H9 (cell line): ENCODE measurements around the gene FKBP8. TPM values are rescaled to one million over a fixed set of nuclear protein-coding genes. Genes with fewer than 3 reads are reported as not detected.

Source experiments
- DNase-seq: peaks from one replicate; pipeline ENCODE4 v3.0.0-alpha.2; 2017
- H2AFZ ChIP-seq: one replicate; pipeline ENCODE4 v1.6.1; 2013; ENCODE audit warnings: mild to moderate bottlenecking, low read length, control low read depth, moderate library complexity
- H2AK5ac ChIP-seq: 2 replicates; pipeline ENCODE4 v1.6.1; 2013; ENCODE audit warnings: low read length, control low read depth, mixed read lengths; ENCODE audit not compliant: insufficient read length
- H2BK120ac ChIP-seq: one replicate; pipeline ENCODE4 v1.6.1; 2013; ENCODE audit warnings: low read depth, mild to moderate bottlenecking, low read length, control low read depth, inconsistent platforms; ENCODE audit not compliant: poor library complexity, severe bottlenecking
- H2BK12ac ChIP-seq: 2 replicates; pipeline ENCODE4 v1.6.1; 2013; ENCODE audit warnings: low read length, control low read depth, mixed read lengths, low read depth; ENCODE audit not compliant: insufficient read length
- H2BK15ac ChIP-seq: 2 replicates; pipeline ENCODE4 v1.6.1; 2013; ENCODE audit warnings: low read depth, low read length, control low read depth
- H2BK20ac ChIP-seq: one replicate; pipeline ENCODE4 v1.6.1; 2013; ENCODE audit warnings: low read depth, mild to moderate bottlenecking, low read length, control low read depth, inconsistent platforms; ENCODE audit not compliant: poor library complexity, severe bottlenecking
- H2BK5ac ChIP-seq: 2 replicates; pipeline ENCODE4 v1.6.1; 2013; ENCODE audit warnings: low read length, control low read depth, mixed read lengths; ENCODE audit not compliant: insufficient read length
- H3K14ac ChIP-seq: 2 replicates; pipeline ENCODE4 v1.6.1; 2013; ENCODE audit warnings: low read length, control low read depth; ENCODE audit not compliant: insufficient read depth
- H3K18ac ChIP-seq: 2 replicates; pipeline ENCODE4 v1.6.1; 2013; ENCODE audit warnings: low read depth, mild to moderate bottlenecking, mixed read lengths, low read length, control low read depth; ENCODE audit not compliant: insufficient read length
- H3K23ac ChIP-seq: 2 replicates; pipeline ENCODE4 v1.6.1; 2013; ENCODE audit warnings: low read length, control low read depth, mixed read lengths, low read depth; ENCODE audit not compliant: insufficient read length
- H3K23me2 ChIP-seq: 2 replicates; pipeline ENCODE4 v1.6.1; 2013; ENCODE audit warnings: low read depth, mild to moderate bottlenecking, mixed read lengths, low read length, control low read depth; ENCODE audit not compliant: insufficient read length, poor library complexity, severe bottlenecking
- H3K27ac ChIP-seq: 2 replicates; pipeline ENCODE4 v1.5.1; 2013; ENCODE audit warnings: low read length, control low read depth, mixed read lengths, low read depth; ENCODE audit not compliant: insufficient read length
- H3K27me3 ChIP-seq: 2 replicates; pipeline ENCODE4 v1.6.1; 2013; ENCODE audit warnings: low read length, control low read depth, inconsistent platforms; ENCODE audit not compliant: insufficient read depth
- H3K4ac ChIP-seq: 2 replicates; pipeline ENCODE4 v1.6.1; 2013; ENCODE audit warnings: low read depth, mild to moderate bottlenecking, control low read depth, inconsistent platforms, low read length, moderate library complexity
- H3K4me1 ChIP-seq: 2 replicates; pipeline ENCODE4 v1.6.1; 2013; ENCODE audit warnings: low read length, control low read depth, inconsistent platforms; ENCODE audit not compliant: insufficient read depth
- H3K4me2 ChIP-seq: 2 replicates; pipeline ENCODE4 v1.6.1; 2013; ENCODE audit warnings: low read length, control low read depth, mixed read lengths; ENCODE audit not compliant: insufficient read length, insufficient read depth
- H3K56ac ChIP-seq: 2 replicates; pipeline ENCODE4 v1.6.1; 2013; ENCODE audit warnings: low read depth, mild to moderate bottlenecking, mixed read lengths, low read length, control low read depth; ENCODE audit not compliant: insufficient read length
- H3K79me1 ChIP-seq: 2 replicates; pipeline ENCODE4 v1.6.1; 2013; ENCODE audit warnings: low read depth, mild to moderate bottlenecking, moderate library complexity, low read length, control low read depth, inconsistent platforms; ENCODE audit not compliant: insufficient read depth, poor library complexity, severe bottlenecking
- H3K79me2 ChIP-seq: 2 replicates; pipeline ENCODE4 v1.6.1; 2013; ENCODE audit warnings: low read length, control low read depth, inconsistent platforms; ENCODE audit not compliant: insufficient read depth
- H3K9ac ChIP-seq: 2 replicates; pipeline ENCODE4 v1.6.1; 2013; ENCODE audit warnings: low read length, control low read depth, mixed read lengths; ENCODE audit not compliant: insufficient read length; ENCODE audit errors: extremely low read depth
- H3K9me3 ChIP-seq: one replicate; pipeline ENCODE4 v1.6.1; 2013; ENCODE audit warnings: low read depth, low read length, inconsistent platforms; ENCODE audit not compliant: control insufficient read depth
- H3T11ph ChIP-seq: one replicate; pipeline ENCODE4 v1.6.1; 2013; ENCODE audit warnings: mild to moderate bottlenecking, low read length, control low read depth, inconsistent platforms
- H4K20me1 ChIP-seq: one replicate; pipeline ENCODE4 v1.6.1; 2013; ENCODE audit not compliant: control insufficient read depth, insufficient read length, insufficient read depth
- H4K5ac ChIP-seq: 2 replicates; pipeline ENCODE4 v1.6.1; 2013; ENCODE audit warnings: low read depth, mild to moderate bottlenecking, mixed read lengths, low read length, control low read depth; ENCODE audit not compliant: insufficient read length
- H4K8ac ChIP-seq: replicated peaks from 2 replicates; pipeline ENCODE4 v1.6.1; 2013; ENCODE audit warnings: low read length, control low read depth, mixed read lengths, low read depth; ENCODE audit not compliant: insufficient read length
- H4K91ac ChIP-seq: 2 replicates; pipeline ENCODE4 v1.6.1; 2013; ENCODE audit warnings: low read depth, mild to moderate bottlenecking, moderate library complexity, mixed read lengths, low read length, control low read depth; ENCODE audit not compliant: insufficient read length
- H3K27ac Mint-ChIP-seq, 3 experiments: 2 replicates in 2 of 3; 3 replicates in 1 of 3; pipeline ENCODE4 v1.8.0; 2020 to 2021; ENCODE audit warnings: mixed read lengths in 3 of 3, mild to moderate bottlenecking in 1 of 3, moderate library complexity in 1 of 3
- H3K27me3 Mint-ChIP-seq: 2 replicates; pipeline ENCODE4 v1.8.0; 2021; ENCODE audit warnings: low read depth, mild to moderate bottlenecking, moderate library complexity, mixed read lengths
- H3K36me3 Mint-ChIP-seq, 3 experiments: 2 replicates in 2 of 3; 3 replicates in 1 of 3; pipeline ENCODE4 v1.8.0; 2020 to 2021; ENCODE audit warnings: low read depth in 3 of 3, mixed read lengths in 3 of 3; ENCODE audit not compliant: insufficient read depth in 1 of 3
- H3K4me1 Mint-ChIP-seq, 2 experiments: 2 replicates each; pipeline ENCODE4 v1.8.0; 2020; ENCODE audit warnings: mixed read lengths in 2 of 2
- H3K4me3 Mint-ChIP-seq, 2 experiments: 2 replicates in 1 of 2; 3 replicates in 1 of 2; pipeline ENCODE4 v1.8.0; 2020 to 2021; ENCODE audit warnings: mild to moderate bottlenecking in 2 of 2, mixed read lengths in 2 of 2, moderate library complexity in 1 of 2
- H3K9me3 Mint-ChIP-seq, 2 experiments: 2 replicates in 1 of 2; 3 replicates in 1 of 2; pipeline ENCODE4 v1.8.0; 2020; ENCODE audit warnings: mild to moderate bottlenecking in 2 of 2, mixed read lengths in 2 of 2, moderate library complexity in 1 of 2
- WGBS: extraction: QIAGEN DNeasy Blood & Tissue Kit; methylation state at CpG from one replicate; pipeline ENCODE4 v1.1.7; 2013; ENCODE audit warnings: missing lambda C conversion rate, low lambda C conversion rate, mixed read lengths; ENCODE audit not compliant: insufficient read length; ENCODE audit errors: extremely low coverage; 5-methylcytosine and 5-hydroxymethylcytosine counted together
- total RNA-seq: library from RNA; stranded (reverse); gene quantifications from 2 replicates; pipeline ENCODE4 v1.2.1, GENCODE V29; 2021
- TF ChIP-seq, protein P1 (sequence below): fragments of 200-600 bp; sonication (generic); conservative IDR thresholded peaks from 3 replicates; pipeline ENCODE4 v1.8.0; 2021; ENCODE audit warnings: antibody characterized with exemption, mild to moderate bottlenecking

Gene FKBP8
- total RNA-seq, 1 experiment from 2014 or later: 308 TPM

DNA sequence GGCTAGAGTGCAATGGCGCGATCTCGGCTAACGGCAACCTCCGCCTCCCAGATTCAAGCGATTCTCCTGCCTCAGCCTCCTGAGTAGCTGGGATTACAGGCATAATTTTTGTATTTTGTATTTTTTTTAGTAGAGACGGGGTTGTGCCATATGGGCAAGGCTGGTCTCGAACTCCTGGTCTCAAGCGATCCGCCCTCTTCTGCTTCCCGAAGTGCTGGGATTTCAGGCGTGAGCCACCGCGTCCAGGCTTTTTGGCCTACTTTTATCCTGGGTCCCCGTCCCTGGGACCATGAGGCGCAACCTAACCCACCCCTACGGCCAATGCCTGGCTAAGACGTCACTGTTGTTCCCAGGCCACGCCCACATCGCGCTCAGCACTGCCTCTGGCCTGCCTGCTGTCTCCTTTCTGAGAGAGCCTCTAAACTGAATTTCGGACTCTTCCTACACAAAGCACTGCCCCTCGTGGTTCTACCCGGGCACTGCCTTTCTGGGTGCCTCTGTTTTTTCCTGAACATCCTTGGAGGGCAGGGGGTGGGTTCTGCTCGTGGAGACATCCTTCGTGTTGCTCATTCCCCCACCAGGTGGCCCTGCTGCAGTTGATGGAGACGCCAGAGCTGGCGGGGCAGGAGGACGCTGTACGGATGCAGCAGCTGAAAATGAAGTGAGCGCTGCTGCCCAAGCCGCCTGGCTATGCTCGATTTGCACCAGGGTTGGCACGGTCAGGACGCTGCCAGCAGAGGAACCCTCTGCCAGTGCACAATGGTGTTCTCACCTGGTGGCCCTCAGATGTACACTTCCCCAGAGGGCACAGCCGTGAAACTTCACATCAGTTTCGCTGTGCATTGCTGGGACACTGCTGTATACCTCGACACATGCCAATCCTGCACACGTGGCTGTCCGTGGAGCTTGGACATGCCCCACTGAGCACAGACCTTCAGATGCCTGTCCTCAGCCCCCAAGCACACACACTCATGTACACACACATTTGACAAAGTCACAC, 47.2 kb upstream of the FKBP8 start:
- Histone ChIP-seq H3K9me3 (no peaks in the 10 kb centered on the region), H2BK120ac (no peak overlapping the region), H3K79me2 (no peaks in the 10 kb centered on the region), H2AK5ac (no peak overlapping the region), H3K4me1 (peaks cover 8% of the 10 kb centered on the region; the same call in 1 of the 2 replicates), H2AFZ (no peak overlapping the region), H2BK12ac (no peak overlapping the region), H3T11ph (no peak overlapping the region), H3K79me1 (no peaks in the 10 kb centered on the region), H4K8ac (no peak overlapping the region), H3K27me3 (no peaks in the 10 kb centered on the region), H3K27ac (no peak overlapping the region), H3K4me2 (peak overlapping the region; percentile 69), H2BK15ac (no peak overlapping the region), H3K14ac (0 out of 2 replicates have a peak overlapping the region, but pooled peaks have one; percentile 16), H3K9ac (no peak overlapping the region), H3K56ac (no peak overlapping the region), H3K23ac (no peak overlapping the region), H3K4ac (no peak overlapping the region; the same call in 1 of the 2 replicates), H3K18ac (peak overlapping the region; percentile 18), H4K5ac (no peak overlapping the region), H2BK20ac (no peak overlapping the region), H3K23me2 (peaks cover 28% of the 10 kb centered on the region), H4K20me1 (no peaks in the 10 kb centered on the region), H2BK5ac (no peak overlapping the region), H4K91ac (no peak overlapping the region)
- H3K36me3 Mint-ChIP-seq: peaks cover 3 to 16% (median 5%) of the 10 kb centered on the region in 3 experiments; a peak in 6 of 7 replicates
- peaks cover 38 to 41% of the 10 kb centered on the region in 2 experiments for H3K4me1 Mint-ChIP-seq
- H3K9me3 Mint-ChIP-seq: no peaks in the 10 kb centered on the region; a peak in 1 of 5 replicates
- peak overlapping the region; percentile 94 to 99 (median 98) for H3K27ac Mint-ChIP-seq
- peak; percentile 98 for DNase-seq
- TF ChIP-seq, protein P1, sequence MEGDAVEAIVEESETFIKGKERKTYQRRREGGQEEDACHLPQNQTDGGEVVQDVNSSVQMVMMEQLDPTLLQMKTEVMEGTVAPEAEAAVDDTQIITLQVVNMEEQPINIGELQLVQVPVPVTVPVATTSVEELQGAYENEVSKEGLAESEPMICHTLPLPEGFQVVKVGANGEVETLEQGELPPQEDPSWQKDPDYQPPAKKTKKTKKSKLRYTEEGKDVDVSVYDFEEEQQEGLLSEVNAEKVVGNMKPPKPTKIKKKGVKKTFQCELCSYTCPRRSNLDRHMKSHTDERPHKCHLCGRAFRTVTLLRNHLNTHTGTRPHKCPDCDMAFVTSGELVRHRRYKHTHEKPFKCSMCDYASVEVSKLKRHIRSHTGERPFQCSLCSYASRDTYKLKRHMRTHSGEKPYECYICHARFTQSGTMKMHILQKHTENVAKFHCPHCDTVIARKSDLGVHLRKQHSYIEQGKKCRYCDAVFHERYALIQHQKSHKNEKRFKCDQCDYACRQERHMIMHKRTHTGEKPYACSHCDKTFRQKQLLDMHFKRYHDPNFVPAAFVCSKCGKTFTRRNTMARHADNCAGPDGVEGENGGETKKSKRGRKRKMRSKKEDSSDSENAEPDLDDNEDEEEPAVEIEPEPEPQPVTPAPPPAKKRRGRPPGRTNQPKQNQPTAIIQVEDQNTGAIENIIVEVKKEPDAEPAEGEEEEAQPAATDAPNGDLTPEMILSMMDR: peak; percentile 77
- peaks cover 3% of the 10 kb centered on the region for H3K27me3 Mint-ChIP-seq
- peak overlapping the region; percentile 77 to 91 for H3K4me3 Mint-ChIP-seq
- WGBS: no CpG with 5 or more reads among the region's 40 CpGs
